ENCODE measurements around the gene TYRP1. TPM values are rescaled to one million over a fixed set of nuclear protein-coding genes. Genes with fewer than 3 reads are reported as not detected.

TYRP1 gene
- total RNA-seq, 1 donor from 2014 or later: not detected

DNA sequence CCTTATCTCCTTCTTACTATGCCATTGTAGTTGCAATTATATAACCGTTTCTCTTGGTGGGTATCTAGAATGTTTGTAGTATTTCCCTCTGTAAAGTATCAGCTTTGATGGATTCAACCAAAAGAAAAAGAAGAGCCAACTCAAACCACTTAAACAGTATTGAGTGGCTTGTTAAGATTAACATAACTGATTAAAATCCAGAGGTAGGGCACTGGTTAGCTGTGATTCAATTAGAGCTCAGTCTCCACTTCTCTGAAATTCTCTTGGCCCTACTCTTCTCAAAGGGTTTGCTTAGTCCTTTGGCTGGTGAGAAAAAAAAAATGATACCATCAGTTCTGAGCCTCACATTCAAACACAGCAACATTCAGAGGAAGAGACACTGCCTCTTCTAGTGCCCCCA lies 37.0 kb downstream of the TYRP1 start:
- intact Hi-C loops (cut with micrococcal nuclease): loop anchor here (10.0 kb wide), 1 partner anchor 65 kb away; no protein-coding TSS in a partner anchor

GRCh38 chr9:12730927-12731326 lies 37.7 kb downstream of the TYRP1 start:
- intact Hi-C loops (cut with micrococcal nuclease): loop anchor here (10.0 kb wide), 1 partner anchor 64 kb away; no protein-coding TSS in a partner anchor

DNA sequence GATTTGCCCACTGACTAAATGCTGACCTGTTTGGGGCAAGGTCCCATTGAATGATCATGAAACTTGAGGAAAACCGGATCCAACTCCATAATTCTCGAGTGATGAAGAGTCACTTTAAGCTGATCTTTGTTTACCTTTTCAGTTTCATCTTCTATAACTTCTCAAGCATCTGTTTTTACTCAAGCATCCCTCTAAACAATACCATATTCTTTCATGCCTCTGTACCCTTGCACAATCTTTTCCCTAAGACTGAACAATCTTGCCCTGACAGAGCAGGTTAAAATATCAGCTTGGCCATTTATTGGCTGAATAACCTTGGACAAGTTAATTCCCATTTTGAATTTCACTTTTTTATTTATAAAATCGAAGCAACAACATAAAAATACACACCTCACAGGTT lies 39.8 kb downstream of the TYRP1 start:
- intact Hi-C loops (cut with micrococcal nuclease): loop anchor here (10.0 kb wide), 1 partner anchor 62 kb away; no protein-coding TSS in a partner anchor

DNA sequence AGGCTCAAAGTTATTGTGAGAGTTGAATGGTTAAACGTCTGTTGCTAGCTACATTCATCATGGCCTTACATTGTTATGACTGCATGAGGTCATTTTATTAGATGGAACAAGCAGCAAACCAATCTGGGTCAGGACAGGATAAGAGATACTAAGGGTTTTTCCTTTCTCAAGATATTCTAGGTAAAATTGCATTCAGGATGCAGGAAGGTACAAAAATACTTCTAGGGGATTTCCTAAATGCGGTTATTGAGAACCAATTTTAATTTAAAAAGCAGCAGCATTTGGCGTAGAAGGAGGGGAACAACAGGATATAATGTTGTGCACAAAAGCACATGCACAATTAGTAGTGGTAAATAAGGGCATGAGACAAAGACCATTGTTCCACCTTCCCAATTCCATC lies 42.5 kb downstream of the TYRP1 start:
- intact Hi-C loops (cut with micrococcal nuclease): loop anchor here (10.0 kb wide), 1 partner anchor 59 kb away; no protein-coding TSS in a partner anchor

DNA sequence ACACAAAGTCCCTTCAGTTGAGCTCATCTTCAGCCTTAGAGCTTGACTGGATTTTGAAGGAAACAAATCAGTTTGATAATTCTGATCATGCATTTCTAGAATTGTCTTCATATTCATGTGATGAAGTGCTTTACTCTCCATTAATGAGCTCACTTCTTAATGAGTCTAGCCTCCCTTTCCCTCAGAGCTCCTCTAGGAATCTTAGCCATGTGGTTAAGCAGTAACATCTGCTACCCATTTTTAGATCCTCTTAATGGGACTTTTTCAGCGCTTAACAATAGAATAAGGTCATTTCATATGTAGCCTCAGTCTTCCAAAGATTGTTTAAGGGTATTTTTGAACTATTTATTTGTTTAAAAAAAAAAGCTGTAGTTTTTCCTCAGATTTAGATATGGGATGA lies 44.7 kb downstream of the TYRP1 start:
- intact Hi-C loops (cut with micrococcal nuclease): loop anchor here (10.0 kb wide), 1 partner anchor 57 kb away; no protein-coding TSS in a partner anchor

DNA sequence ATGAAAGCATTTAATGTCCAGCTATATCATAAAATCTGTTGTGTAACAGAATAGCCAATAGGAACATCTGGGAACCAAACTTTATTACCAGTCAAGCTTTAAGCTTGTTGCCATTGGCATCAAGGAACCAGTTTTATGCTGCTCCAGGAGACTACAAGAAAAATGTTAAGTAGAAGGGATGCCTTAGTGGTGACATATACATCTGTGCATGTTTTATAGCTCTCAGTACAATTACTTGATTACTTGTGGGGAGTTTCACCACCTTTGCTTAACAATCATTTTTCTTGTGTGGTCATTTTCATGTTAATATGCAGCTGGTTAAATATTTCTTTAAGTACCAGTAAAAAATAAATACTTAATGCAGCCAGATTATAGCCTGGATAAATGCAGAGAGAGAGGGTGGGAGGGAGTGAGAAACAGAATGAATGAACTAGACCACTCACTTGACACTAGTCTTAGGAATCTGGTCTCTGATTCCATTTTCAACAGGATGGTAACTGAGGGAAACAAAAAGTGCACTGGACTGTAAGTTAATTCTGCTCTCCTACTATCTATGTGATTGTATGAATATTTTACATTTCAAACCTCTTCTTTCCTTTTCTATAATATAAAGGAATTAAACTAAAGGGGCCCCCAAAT lies 45.9 kb downstream of the TYRP1 start:
- intact Hi-C loops (cut with micrococcal nuclease): loop anchor here (10.0 kb wide), 1 partner anchor 56 kb away; no protein-coding TSS in a partner anchor

DNA sequence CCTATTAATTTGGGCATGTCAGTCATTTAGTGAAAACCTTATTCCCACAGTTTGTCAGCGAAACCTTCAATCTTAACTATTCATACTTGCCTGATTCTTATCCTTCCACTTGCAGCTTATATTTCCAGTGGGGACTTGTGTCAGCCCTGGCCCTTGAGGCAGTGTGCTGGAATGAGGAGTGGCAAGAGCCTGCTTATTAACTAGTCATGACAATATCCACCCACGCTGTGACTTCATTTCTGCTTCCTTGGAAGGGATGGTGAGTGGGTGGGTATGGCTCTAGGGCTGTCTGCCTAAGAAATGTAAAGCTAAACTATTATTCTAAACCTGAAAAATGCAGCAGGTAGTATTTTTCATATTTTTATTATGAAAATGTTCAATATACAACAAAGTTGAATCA lies 47.7 kb downstream of the TYRP1 start:
- intact Hi-C loops (cut with micrococcal nuclease): no loop called here

GRCh38 chr9:12748016-12748415 lies 54.8 kb downstream of the TYRP1 start:
- intact Hi-C loops (cut with micrococcal nuclease): no loop called here

DNA sequence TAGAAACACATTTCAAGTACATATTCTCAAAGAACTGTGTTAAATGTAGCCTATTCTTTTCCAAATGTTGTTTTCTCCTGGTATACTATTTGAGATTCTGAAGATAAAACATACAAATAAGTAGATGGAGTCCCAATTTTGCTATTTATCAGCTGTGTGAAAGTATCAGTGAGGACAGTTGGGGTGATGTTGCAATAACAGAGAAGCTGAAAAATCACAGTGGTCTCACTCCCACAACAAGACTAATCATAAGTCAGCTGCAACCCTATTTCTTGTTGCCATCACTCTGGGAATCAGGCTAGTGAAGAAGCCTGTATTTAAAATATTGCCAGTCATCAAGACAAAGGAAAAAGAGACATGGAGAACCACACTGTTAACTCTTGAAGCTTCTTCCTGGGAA lies 55.8 kb downstream of the TYRP1 start:
- intact Hi-C loops (cut with micrococcal nuclease): no loop called here

DNA sequence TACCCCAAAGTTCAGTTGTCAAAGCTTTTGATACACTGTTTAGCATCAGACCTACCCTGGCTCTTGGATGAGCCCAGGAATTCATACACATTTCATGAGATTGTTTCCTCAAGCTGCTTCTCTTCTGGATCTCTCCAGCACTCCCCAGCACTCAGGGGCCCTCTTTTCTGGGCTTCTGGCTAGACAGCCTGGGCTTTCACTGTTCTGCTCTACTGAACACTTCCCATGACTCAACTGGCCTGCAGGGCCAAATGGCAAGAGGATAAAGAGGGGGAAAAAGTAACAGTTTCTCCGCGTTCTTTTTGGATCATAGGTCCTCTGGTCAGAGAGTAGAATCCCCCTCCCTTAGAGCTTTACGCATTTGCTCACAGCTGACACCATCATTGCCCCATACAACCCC lies 60.7 kb downstream of the TYRP1 start:
- intact Hi-C loops (cut with micrococcal nuclease): no loop called here

DNA sequence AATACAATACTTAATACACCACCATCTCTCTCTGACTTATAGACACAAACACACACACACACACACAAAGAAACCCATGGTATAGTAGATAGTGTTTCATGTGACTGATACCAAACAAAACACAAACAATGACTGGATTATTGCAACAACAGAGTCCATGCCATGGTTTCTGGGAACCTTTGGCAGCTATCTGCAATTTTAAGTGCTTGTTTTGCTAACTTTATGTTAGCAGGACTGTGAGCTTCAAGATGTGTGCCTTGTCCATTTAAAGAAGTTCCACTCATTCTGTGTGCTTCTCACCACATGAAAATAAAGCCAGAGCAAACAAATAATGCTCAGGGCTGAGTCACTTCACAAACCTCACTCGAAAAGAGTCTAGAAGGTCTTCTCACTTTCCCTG lies 66.6 kb downstream of the TYRP1 start:
- intact Hi-C loops (cut with micrococcal nuclease): no loop called here

Other genes with a start within 250 kb of the TYRP1 start
- gene LURAP1L, start 81.6 kb downstream of the TYRP1 start, total RNA-seq: not detected in 2 replicates